Measurements from ENCODE around the gene TNS3. TPM values are rescaled to one million over a fixed set of nuclear protein-coding genes. Genes with fewer than 3 reads are reported as not detected.

The TNS3 gene
- total and polyA plus RNA-seq, 2 donors (not counting 1 experiment from before 2014, with no cell fraction given), result 11.4 to 77.5 TPM

DNA sequence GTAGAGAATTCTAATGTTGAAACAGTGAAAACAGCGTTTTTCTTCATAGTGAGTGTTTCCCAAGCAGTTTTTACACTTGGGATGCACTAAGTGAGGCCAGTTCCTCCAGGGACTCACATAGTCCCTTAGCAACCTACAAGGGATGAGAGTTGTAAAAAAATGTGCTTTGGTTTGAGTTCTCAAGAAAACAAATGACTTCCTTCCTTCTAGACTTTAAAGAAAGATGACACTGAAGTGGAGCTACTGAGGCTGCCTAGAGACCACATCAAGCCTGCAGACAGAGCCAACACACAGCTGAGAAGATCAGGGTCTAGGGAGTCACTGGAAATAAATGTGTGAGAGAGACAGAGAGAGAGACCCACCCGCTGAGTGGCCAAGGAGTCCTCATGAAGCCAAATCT, 264.4 kb downstream of the TNS3 start:
- Mint-ChIP-seq H3K9me3 (ENCODE audit: insufficient read depth) (no peaks in the 10 kb centered on the region), H3K4me1 (no peaks in the 10 kb centered on the region), H3K4me3 (no peak overlapping the region), H3K27ac (no peak overlapping the region), H3K27me3 (no peaks in the 10 kb centered on the region)
- intact Hi-C loops (cut with micrococcal nuclease), result no loop called here
- WGBS (ENCODE audit: insufficient coverage), result 57% methylated on average over 1 of the region's 2 CpGs
- no peak overlapping the region for H3K27ac ChIP-seq (ENCODE audit: low read length in 2 of 2)
- TF ChIP-seq CTCF (IDR thresholded peaks at IDR 0.05), result no peak
- no peak for TF ChIP-seq EZH2 (IDR thresholded peaks at IDR 0.05; ENCODE audit: borderline replicate concordance, insufficient read depth, low read depth, low read length, poor library complexity, severe bottlenecking)
- H3K9me3 ChIP-seq (ENCODE audit: control extremely low read depth in 1 of 3, control insufficient read depth in 2 of 3, insufficient read depth in 1 of 3, low read length in 2 of 3), result peaks cover 0 to 6% (median 0%) of the 10 kb centered on the region in 3 donors
- H3K36me3 ChIP-seq (replicated peaks in 1 of 2; ENCODE audit: control extremely low read depth in 1 of 2, control insufficient read depth in 1 of 2, extremely low read depth in 1 of 2, insufficient read depth in 2 of 2, low read length in 1 of 2), result peaks cover 3 to 20% of the 10 kb centered on the region in 2 experiments
- DNase-seq (no peak), ATAC-seq (ENCODE audit: low read depth) (no peak)
- H3K4me2 ChIP-seq (replicated peaks; ENCODE audit: low read depth, low read length, poor library complexity, severe bottlenecking), result no peak overlapping the region
- no peak overlapping the region for H3K4me3 ChIP-seq (ENCODE audit: control extremely low read depth in 1 of 5, extremely low read depth in 1 of 5, insufficient read depth in 1 of 5, low read depth in 2 of 5, low read length in 4 of 5)
- H3K27me3 ChIP-seq (replicated peaks in 1 of 4; ENCODE audit: control extremely low read depth in 1 of 4, control insufficient read depth in 3 of 4, insufficient read depth in 4 of 4, low read length in 3 of 4), result no peaks in the 10 kb centered on the region
- no peaks in the 10 kb centered on the region for H4K20me1 ChIP-seq (ENCODE audit: control insufficient read depth, insufficient read depth, low read length, poor library complexity, severe bottlenecking)
- H2AFZ ChIP-seq (ENCODE audit: insufficient read depth, low read depth, low read length, poor library complexity, severe bottlenecking), result no peak overlapping the region
- CTCF ChIA-PET, result no interaction called here
- no peaks in the 10 kb centered on the region for H3K4me1 ChIP-seq (ENCODE audit: control insufficient read depth in 2 of 2, insufficient read depth in 2 of 2, low read length in 2 of 2)
- no peaks in the 10 kb centered on the region for H3K79me2 ChIP-seq (ENCODE audit: control insufficient read depth, insufficient read depth, low read length)
- no peak overlapping the region for H3K9ac ChIP-seq (ENCODE audit: low read length)
- POLR2A ChIA-PET, result no interaction called here

- Mint-ChIP-seq H3K9me3 (ENCODE audit: insufficient read depth) (no peaks in the 10 kb centered on the region), H3K27ac (no peak overlapping the region), H3K27me3 (no peaks in the 10 kb centered on the region), H3K4me3 (no peak overlapping the region), H3K4me1 (no peaks in the 10 kb centered on the region)
- intact Hi-C loops (cut with micrococcal nuclease), result no loop called here
- no peak for TF ChIP-seq EZH2 (IDR thresholded peaks at IDR 0.05; ENCODE audit: borderline replicate concordance, insufficient read depth, low read depth, low read length, poor library complexity, severe bottlenecking)
- TF ChIP-seq CTCF (IDR thresholded peaks at IDR 0.05), result no peak
- no peaks in the 10 kb centered on the region for H3K79me2 ChIP-seq (ENCODE audit: control insufficient read depth, insufficient read depth, low read length)
- CTCF ChIA-PET, result no interaction called here
- ATAC-seq (ENCODE audit: low read depth) (no peak), DNase-seq (no peak)
- H3K4me1 ChIP-seq (ENCODE audit: control insufficient read depth in 2 of 2, insufficient read depth in 2 of 2, low read length in 2 of 2), result no peaks in the 10 kb centered on the region
- H3K4me2 ChIP-seq (replicated peaks; ENCODE audit: low read depth, low read length, poor library complexity, severe bottlenecking), result no peak overlapping the region
- H3K9ac ChIP-seq (ENCODE audit: low read length), result no peak overlapping the region
- POLR2A ChIA-PET, result no interaction called here
- H3K36me3 ChIP-seq (replicated peaks in 1 of 2; ENCODE audit: control extremely low read depth in 1 of 2, control insufficient read depth in 1 of 2, extremely low read depth in 1 of 2, insufficient read depth in 2 of 2, low read length in 1 of 2), result peaks cover 3 to 12% of the 10 kb centered on the region in 2 experiments
- peaks cover 0 to 6% (median 0%) of the 10 kb centered on the region in 3 donors for H3K9me3 ChIP-seq (ENCODE audit: control extremely low read depth in 1 of 3, control insufficient read depth in 2 of 3, insufficient read depth in 1 of 3, low read length in 2 of 3)
- no peaks in the 10 kb centered on the region for H4K20me1 ChIP-seq (ENCODE audit: control insufficient read depth, insufficient read depth, low read length, poor library complexity, severe bottlenecking)
- WGBS (ENCODE audit: insufficient coverage), result 96% methylated on average over 26 of the region's 29 CpGs
- no peak overlapping the region for H3K27ac ChIP-seq (ENCODE audit: low read length in 2 of 2)
- no peak overlapping the region for H2AFZ ChIP-seq (ENCODE audit: insufficient read depth, low read depth, low read length, poor library complexity, severe bottlenecking)
- no peaks in the 10 kb centered on the region for H3K27me3 ChIP-seq (replicated peaks in 1 of 4; ENCODE audit: control extremely low read depth in 1 of 4, control insufficient read depth in 3 of 4, insufficient read depth in 4 of 4, low read length in 3 of 4)
- H3K4me3 ChIP-seq (ENCODE audit: control extremely low read depth in 1 of 5, extremely low read depth in 1 of 5, insufficient read depth in 1 of 5, low read depth in 2 of 5, low read length in 4 of 5), result no peak overlapping the region
Observed at GRCh38 chr7:47314728-47315607, 266.9 kb downstream of the TNS3 start.

Data from B cell (primary cell).